SK-MEL-5 (cell line): ENCODE data around the gene STRADB. TPM values are rescaled to one million over a fixed set of nuclear protein-coding genes. Genes with fewer than 3 reads are reported as not detected.

Source experiments
- DNase-seq: peaks from one replicate; pipeline ENCODE4 v3.0.0-alpha.2; 2016; ENCODE audit warnings: low read depth, low spot score
- in situ Hi-C: cut with HindIII; loops from 2 replicates; pipeline ENCODE4 v1.10.0; 2016; ENCODE audit warnings: low sequenced_read_pairs, high pct_unique_total_duplicates, low pct_unique_long_range_greater_than_20kb
- small RNA-seq, 2 experiments: library from RNA; depleted of rRNA; stranded (forward); fragments of <200 nt; gene quantifications; one replicate each; pipeline ENCODE3, GENCODE V24; 2014
- total RNA-seq: library from RNA; depleted of rRNA; stranded (reverse); fragments of >200 nt; shearing (Covaris generic); gene quantifications from 2 replicates; pipeline ENCODE4 v1.2.3, GENCODE V29; 2014; rRNA removed

Gene STRADB
- total RNA-seq, 1 experiment from 2014 or later: 64.2 TPM

DNA sequence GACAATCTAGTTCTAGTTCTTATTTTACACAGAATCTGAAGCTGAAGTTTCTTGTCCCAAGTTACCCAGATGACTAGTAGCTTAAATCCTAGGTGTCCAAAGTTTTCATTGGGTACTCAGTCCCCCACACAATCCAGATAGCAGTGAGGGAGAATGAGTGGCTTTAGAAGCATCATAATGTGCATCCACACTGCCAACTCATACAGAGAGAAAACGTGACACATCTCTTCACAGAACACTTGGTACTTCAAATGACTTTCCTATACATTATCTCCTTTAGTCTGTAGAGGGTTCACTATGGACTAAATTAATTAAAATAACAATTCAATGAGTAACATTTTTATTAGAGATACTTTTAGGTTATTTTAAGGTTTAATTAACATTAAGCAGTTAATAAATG lies 45.2 kb downstream of the STRADB start:
- DNase-seq: no peak
- in situ Hi-C loops: no loop called here

DNA sequence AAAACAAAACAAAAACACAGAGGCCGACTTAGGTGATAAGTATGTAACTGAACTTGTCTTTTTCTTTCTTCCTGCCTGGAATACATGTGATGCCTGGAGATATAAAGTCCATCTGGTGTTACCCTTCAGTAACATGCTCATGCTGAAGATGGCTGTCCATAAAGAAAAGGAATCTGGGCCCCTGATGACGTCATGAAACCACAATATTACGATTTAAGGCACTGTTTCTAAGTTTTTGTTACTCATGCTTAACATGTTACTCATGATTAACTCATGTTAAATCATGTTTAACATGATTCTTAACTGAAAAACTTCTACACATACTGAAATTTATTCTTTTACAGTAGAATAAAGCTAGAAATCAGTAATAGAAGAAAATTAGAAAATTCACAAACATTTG lies 49.0 kb downstream of the STRADB start:
- in situ Hi-C loops: no loop called here
- DNase-seq: no peak

DNA sequence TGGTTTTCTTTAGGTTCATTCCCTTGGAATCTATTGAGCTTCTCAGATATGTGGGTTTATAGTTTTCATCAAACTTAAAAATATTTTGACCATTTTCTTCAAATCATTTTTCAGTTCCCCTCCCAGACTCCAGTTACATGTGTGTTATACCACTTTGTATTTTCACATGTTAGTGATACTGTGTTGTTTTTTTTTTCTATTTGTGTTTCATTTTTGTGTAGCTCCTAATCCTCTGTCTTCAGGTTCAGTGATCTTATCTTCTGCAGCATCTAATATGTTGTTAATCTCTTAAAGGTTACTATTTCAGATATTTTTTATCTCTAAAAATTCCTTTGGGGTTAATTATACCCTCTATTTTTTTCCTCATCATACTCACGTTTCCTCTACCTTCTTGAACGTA lies 51.2 kb downstream of the STRADB start:
- in situ Hi-C loops: no loop called here

DNA sequence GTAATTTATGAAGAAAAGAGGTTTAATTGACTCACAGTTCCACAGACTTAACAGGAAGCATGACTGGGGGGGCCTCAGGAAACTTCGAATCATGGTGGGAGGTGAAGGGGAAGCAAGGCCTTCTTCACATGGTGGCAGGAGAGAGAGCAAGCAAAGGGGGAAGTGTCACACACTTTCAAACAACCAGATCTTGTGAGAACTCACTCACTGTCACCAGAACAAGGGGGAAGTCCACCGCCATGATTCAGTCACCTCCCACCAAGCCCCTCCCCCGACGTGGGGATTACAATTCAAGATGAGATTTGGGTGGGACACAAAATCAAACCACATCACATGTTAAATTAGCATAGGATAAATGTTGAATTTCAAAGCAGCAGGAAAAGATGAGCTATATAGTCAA lies 56.2 kb downstream of the STRADB start:
- no peak for DNase-seq
- in situ Hi-C loops: no loop called here

More for the DNA sequence above, 51.2 kb downstream of the STRADB start:
- no peak for DNase-seq

DNA sequence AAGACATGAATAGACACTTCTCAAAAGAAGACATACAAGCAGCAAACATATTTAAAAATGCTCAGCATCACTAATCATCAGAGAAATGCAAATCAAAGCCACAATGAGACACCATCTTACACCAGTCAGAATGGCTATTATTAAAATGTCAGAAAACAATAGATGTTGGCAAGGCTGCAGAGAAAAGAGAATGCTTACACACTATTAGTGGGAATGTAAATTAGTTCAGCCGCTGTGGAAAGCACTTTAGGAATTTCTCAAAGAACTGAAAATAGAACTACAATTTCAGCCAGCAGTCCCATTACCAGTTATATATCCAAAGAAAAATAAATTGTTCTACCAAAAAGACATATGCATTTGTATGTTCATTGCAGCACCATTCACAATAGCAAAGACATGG lies 61.7 kb downstream of the STRADB start:
- no peak for DNase-seq
- in situ Hi-C loops: no loop called here

DNA sequence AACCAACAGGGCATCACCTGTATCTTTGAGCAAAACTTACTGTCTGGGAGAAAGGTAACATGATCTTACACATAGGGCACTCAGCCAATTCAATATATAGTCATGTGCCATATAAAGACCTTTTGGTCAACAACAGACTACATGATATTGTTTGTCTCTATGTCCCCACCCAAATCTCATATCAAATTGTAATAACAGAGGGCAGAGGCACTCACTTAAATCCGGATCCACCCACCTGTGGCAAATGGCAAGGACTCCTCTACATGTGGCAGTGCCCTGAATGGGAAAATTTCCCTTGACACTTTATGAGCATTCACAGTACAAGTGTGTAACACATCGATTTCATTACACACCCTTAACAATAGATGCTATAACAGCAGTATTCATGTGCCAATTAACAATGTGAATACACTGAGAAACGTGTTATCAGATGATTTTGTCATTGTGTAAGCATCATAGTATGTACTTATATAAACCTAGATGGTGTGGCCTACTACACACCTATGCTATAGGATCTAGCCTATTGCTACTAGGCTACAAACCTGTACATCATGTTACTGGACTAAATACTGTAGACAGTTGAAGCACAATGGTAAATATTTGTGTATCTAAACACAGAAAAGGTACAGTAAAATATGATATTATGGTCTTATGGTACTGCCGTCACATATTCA lies 64.2 kb downstream of the STRADB start:
- DNase-seq: no peak
- in situ Hi-C loops: no loop called here

DNA sequence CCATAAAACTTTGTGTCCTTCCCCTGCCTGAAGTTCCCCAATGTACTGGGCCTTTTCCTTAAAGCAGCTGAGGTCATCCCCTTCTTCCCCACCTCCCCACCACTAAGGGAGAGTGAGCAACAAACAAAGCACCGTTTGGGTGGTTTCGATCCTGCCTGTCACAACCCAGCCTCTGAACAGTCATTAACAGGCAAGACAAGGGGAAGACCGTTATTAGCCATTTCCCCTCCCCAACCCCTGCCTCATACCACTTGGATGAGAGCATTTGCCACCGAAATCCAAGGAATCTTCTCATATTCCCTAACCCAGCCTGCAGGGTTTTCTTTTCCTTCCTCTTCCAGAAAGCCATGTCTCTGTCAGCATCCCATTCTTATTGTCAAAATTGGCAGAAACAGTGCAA lies 65.6 kb downstream of the STRADB start:
- DNase-seq: no peak
- in situ Hi-C loops: no loop called here

DNA sequence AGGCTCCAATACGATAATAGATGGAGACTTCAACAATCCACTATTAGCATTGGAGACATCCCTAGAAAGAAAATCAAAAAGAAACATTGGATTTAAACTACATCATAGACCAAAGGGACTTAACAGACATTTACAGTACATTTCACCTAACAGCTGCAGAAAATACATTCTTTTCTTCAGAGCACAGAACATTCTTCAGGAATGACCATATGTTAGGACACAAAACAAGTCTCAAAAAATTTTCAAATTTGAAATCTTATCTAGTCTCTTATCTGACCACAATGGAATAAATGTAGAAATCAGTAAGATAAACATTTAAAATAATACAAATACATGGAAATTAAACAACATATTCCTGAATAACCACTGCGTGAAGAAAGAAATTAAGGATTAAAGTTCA lies 68.7 kb downstream of the STRADB start:
- in situ Hi-C loops: no loop called here
- DNase-seq: no peak

DNA sequence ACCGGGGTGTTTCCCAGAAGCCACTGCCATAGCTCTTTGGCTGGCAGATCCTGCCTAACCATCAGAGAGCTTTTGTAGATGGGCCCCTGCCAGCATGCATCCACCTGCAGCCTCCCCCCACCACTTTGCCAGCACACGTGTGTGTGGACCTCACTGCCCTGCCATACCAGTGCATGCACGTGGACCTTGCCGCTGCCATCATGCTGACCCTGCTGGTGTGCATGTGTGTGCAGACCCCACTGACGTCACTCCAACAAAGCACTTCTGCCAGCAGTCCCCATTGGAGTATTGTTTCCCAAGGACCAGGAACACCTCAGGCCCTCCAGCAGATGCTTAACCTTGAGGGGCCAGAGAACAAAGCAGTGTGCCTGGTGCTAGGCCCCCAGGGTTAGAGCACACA lies 71.4 kb downstream of the STRADB start:
- no peak for DNase-seq
- in situ Hi-C loops: no loop called here

DNA sequence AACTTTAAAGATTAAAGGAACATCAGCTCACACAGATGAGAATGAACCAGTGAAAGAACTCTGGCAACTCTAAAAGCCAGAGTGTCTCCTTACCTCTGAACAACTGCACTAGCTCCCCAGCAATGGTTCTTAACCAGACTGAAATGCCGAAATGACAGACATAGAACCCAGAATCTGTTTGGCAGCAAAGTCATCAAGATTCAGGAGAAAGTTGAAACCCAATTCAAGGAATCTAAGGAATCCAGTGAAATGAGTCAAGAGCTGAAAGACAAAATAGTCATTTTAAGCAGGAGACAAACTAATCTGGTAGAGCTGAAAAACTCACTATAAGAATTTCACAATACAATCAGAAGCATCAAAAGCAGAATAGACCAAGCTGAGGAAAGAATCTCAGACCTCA lies 72.0 kb downstream of the STRADB start:
- no peak for DNase-seq
- in situ Hi-C loops: no loop called here

Small RNA genes lying within 50 kb of the gene (small RNA-seq; reads per million reads assigned to genes)
- 0 reads per million in 2 experiments for gene RF00019

Other genes with a start within 250 kb of the STRADB start
- gene CASP8, start 191.2 kb upstream of the STRADB start, total RNA-seq: 25.3 and 29.6 TPM in 2 replicates
- gene FLACC1, start 94.4 kb upstream of the STRADB start, total RNA-seq: 0.85 and 2.4 TPM in 2 replicates
- gene TRAK2, start 282 bp upstream of the STRADB start, total RNA-seq: 53.7 and 59.1 TPM in 2 replicates
- 21.3 and 25.0 TPM in 2 replicates for gene TMEM237, start 191.8 kb downstream of the STRADB start, total RNA-seq
- 0.11 TPM in 1 of 2 replicates, not detected in the other for gene MPP4, start 246.9 kb downstream of the STRADB start, total RNA-seq